LNCAP (cell line): Measurements from ENCODE around the gene HOMEZ.

Experiments used
- TF ChIP-seq, protein P1 (sequence below): fragments of 450-650 bp; IDR thresholded peaks from 2 replicates; pipeline ENCODE4 v1.5.1; 2017; ENCODE audit warnings: mild to moderate bottlenecking

The HOMEZ gene

DNA sequence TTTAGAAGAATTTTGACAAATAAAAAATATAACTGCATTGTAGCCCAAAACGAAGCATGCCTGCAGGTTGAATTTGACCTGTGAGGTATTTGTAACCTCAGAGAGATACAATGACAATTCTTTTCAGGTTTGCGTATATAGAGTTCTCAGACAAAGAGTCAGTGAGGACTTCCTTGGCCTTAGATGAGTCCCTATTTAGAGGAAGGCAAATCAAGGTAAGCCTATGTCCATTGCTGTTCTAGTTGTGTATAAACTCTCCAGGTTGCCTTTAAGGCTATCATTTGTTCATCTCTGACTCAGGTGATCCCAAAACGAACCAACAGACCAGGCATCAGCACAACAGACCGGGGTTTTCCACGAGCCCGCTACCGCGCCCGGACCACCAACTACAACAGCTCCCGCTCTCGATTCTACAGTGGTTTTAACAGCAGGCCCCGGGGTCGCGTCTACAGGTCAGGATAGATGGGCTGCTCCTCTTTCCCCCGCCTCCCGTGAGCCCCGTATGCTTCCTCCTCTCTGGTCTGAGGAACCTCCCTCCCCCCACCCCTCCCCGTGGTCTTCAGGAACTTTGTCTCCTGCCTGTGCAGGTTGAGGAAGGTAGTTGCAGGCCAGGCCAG lies 38.0 kb upstream of the HOMEZ start:
- TF ChIP-seq, protein P1, sequence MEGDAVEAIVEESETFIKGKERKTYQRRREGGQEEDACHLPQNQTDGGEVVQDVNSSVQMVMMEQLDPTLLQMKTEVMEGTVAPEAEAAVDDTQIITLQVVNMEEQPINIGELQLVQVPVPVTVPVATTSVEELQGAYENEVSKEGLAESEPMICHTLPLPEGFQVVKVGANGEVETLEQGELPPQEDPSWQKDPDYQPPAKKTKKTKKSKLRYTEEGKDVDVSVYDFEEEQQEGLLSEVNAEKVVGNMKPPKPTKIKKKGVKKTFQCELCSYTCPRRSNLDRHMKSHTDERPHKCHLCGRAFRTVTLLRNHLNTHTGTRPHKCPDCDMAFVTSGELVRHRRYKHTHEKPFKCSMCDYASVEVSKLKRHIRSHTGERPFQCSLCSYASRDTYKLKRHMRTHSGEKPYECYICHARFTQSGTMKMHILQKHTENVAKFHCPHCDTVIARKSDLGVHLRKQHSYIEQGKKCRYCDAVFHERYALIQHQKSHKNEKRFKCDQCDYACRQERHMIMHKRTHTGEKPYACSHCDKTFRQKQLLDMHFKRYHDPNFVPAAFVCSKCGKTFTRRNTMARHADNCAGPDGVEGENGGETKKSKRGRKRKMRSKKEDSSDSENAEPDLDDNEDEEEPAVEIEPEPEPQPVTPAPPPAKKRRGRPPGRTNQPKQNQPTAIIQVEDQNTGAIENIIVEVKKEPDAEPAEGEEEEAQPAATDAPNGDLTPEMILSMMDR: no peak

DNA sequence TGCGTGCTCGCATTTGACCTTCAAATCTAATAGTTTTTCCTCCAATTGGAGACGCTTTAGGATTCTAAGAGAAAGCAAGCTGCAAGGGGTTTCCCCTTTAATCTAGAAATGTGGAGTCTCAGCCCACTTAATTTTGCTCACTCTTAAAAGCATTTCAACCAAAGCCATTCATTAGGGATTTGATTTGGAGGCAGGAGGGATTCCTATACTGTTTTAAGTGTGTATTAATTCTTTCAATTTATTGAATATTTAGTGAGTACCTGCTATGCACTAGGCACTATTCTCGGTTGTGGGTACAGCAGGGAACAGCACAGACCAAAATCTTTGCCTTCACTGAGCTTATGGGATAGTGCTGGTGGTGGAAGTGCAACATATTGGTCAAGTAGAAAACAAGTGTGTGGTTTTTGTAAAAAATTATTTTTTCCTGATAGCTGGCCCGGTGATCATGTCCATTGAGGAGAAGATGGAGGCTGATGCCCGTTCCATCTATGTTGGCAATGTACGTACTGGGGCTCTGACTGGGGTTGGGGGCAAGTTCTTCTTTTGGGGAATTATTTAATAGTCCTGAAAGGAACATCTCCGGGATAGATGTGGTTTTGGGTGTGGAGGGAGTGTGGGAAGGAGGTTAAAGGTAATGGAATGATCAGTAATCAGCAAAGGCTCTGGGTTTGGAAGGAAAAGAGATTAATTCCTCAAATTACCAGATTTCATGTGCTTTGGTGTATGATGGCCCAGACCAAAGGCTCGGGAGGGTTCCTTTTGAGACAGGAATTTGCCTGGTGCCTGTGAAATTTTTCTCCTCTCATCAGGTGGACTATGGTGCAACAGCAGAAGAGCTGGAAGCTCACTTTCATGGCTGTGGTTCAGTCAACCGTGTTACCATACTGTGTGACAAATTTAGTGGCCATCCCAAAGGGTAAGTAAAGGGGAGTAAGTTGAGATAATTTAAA lies 36.9 kb upstream of the HOMEZ start:
- TF ChIP-seq, protein P1: no peak

DNA sequence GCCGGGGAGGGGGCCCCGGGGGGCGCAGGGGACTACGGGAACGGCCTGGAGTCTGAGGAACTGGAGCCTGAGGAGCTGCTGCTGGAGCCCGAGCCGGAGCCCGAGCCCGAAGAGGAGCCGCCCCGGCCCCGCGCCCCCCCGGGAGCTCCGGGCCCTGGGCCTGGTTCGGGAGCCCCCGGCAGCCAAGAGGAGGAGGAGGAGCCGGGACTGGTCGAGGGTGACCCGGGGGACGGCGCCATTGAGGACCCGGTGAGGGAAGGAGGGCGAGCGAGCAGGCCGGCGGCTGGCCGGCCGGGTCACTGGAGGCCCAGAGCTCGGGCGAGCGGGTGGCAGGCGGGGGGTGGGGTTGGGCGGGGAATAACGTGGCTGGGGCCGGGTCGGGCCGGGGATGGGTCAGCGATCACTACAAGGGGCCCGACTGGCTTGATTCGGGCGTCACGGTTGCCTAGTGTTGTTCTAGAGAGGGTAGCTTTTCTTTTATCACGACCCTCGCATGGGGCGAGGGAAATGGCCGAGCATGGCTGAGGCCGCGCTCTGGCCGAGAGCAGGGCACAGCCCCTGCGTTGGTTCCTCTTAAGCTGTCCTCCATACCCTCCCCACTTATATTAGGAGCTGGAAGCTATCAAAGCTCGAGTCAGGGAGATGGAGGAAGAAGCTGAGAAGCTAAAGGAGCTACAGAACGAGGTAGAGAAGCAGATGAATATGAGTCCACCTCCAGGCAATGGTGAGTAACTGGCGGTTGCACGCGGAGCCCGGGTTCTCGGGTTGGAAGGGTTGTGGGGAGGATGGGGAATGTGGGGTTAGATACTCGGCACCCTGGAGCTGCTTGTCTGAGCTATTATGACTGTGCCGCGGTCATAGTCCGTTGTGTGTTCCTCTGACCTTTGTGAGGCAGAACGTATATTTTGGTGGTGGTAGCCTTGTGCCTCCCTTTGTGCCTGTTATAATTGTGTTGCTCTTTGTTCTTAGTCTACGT lies 35.9 kb upstream of the HOMEZ start:
- TF ChIP-seq, protein P1: no peak

DNA sequence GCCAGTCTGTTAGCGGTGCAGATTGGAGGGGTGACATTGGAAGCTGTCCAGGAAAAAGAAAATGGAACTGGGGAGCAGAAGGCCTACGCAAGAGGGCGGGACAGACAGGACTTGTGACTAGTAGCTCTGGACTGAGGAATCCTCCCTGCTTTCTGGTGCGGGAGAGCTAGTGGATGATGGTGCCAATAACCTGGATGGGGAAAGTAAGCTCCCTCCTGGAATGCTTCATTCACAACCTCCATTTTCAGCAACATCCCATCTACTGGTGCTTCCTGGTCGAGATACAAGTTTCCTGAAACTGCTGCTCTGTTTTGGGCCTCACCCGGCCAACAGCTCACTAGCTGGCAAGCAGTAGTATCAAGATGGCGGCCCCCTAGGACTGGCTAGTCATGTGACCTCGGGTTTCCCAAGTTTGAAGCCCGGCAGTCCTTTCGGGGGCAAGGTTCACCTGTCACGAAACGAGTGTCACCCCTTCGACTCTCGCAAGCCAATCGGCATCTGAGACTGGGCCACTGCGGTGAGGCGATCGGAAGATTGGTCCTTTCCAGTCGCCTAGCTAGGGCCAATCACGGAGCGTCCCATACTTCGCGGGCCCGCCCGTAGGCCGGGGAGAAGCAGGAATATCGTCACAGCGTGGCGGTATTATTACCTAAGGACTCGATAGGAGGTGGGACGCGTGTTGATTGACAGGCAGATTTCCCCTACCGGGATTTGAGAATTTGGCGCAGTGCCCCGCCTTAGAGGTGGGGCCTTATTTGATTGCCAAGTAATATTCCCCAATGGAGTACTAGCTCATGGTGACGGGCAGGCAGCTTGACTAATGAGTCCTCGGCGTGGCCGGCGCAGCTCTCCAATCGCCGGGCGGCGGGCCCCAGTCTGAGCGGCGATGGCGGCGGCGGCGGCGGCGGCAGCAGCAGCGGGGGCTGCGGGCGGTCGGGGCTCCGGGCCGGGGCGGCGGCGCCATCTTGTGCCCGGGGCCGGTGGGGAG lies 34.9 kb upstream of the HOMEZ start, which contains the start of gene PABPN1:
Gene PABPN1 (plus strand): TSS at position 874 of the 988 bp plus-strand sequence. CDS start 13 bp downstream, at position 887.
- TF ChIP-seq, protein P1: no peak

DNA sequence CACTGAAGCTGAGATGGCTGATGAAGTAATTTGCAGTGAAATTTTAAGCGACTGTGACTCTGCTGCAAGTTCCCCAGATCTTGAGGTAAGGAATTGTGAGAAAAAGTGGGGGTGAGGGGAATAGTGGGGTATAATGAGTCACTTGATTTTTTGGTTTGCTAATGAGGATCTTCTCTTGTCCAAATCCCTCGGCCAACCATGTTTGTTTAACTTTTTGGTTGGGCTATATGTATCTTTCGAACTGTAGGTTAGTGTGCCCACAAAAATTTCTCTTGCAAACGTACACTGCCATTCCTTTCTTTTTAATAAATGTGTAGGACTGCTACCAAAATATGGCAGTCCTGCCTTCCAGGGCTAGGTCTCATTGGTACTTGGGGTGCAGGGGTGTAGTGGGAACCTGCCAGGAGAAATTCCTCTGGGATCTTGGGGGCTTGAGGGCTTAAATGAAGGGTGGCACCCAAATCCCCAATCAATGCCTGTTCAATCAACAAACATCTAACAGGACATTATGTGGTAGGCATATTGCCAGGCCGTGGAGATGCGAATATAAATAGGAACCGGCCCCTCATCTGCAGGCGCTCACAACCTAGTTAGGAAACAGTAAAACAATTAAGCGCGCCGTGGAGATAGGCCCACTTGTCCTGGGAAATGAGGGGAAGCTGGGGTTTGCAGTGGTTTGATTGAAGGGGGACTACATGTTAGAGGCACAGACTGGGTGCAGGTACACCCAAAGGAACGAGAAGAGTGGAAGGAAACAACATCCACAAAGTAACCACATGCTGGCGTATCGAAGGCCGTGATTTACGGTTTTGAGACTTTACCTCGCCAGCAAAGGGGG lies 34.0 kb upstream of the HOMEZ start:
- TF ChIP-seq, protein P1: no peak

DNA sequence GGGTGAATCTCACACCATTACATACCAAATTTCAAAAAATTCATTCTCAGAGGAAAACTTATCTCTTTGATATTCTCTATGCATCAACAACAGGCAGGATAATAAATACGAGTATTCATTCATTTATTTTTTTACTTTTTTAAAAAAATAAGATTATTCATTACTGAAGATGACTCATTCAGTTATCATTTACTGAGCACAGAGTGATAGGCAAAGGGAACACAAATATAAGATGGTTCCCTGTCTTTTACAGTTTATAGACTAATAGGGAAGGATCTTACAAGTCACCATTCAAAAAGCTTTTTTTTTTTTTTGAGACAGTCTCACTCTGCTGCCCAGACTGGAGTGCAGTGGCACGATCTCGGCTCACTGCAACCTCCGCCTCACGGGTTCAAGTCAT lies 30.4 kb upstream of the HOMEZ start:
- TF ChIP-seq, protein P1: no peak
